Ishikawa (cell line): ENCODE results near the gene ADAR.

Experiments
- CEBPB ChIP-seq: IDR thresholded peaks from 2 replicates; pipeline ENCODE4 v1.6.1; 2012
- CREB1 ChIP-seq: IDR thresholded peaks from 2 replicates; pipeline ENCODE4 v1.6.1; 2012; ENCODE audit warnings: low read depth
- EGR1 ChIP-seq: IDR thresholded peaks from 2 replicates; pipeline ENCODE4 v1.6.1; 2012
- EP300 ChIP-seq: IDR thresholded peaks from 2 replicates; pipeline ENCODE4 v1.6.1; 2012; ENCODE audit warnings: borderline replicate concordance
- FOXM1 ChIP-seq: IDR thresholded peaks from 2 replicates; pipeline ENCODE4 v1.6.1; 2012; ENCODE audit warnings: low read depth, borderline replicate concordance
- NFIC ChIP-seq: IDR thresholded peaks from 2 replicates; pipeline ENCODE4 v1.6.1; 2012
- RAD21 ChIP-seq: IDR thresholded peaks from 2 replicates; pipeline ENCODE4 v1.6.1; 2012; ENCODE audit warnings: low read depth
- TAF1 ChIP-seq: IDR thresholded peaks from 2 replicates; pipeline ENCODE4 v1.6.1; 2012; ENCODE audit warnings: low read depth, mild to moderate bottlenecking
- TCF12 ChIP-seq: IDR thresholded peaks from 2 replicates; pipeline ENCODE4 v1.6.1; 2012; ENCODE audit warnings: low read depth
- TEAD4 ChIP-seq: IDR thresholded peaks from 2 replicates; pipeline ENCODE4 v1.6.1; 2012
- USF1 ChIP-seq: IDR thresholded peaks from 2 replicates; pipeline ENCODE4 v1.6.1; 2012
- YY1 ChIP-seq: IDR thresholded peaks from 2 replicates; pipeline ENCODE4 v1.6.1; 2012; ENCODE audit warnings: low read depth
- ZBTB7A ChIP-seq: IDR thresholded peaks from 2 replicates; pipeline ENCODE4 v1.6.1; 2012; ENCODE audit warnings: low read depth
- TF ChIP-seq, protein P1 (sequence below): IDR thresholded peaks from 2 replicates; pipeline ENCODE4 v1.6.1; 2012
- TF ChIP-seq, protein P2 (sequence below): IDR thresholded peaks from 2 replicates; pipeline ENCODE4 v1.6.1; 2012; ENCODE audit warnings: low read depth, mild to moderate bottlenecking

ADAR gene

GRCh38 chr1:154603317-154603716, 4.7 kb downstream of the ADAR start:
- no peak for TF ChIP-seq TAF1
- TF ChIP-seq EGR1: no peak
- TF ChIP-seq NFIC: no peak
- TF ChIP-seq, protein P1, sequence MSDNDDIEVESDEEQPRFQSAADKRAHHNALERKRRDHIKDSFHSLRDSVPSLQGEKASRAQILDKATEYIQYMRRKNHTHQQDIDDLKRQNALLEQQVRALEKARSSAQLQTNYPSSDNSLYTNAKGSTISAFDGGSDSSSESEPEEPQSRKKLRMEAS: no peak
- no peak for TF ChIP-seq EP300
- TF ChIP-seq FOXM1: no peak
- TF ChIP-seq, protein P2, sequence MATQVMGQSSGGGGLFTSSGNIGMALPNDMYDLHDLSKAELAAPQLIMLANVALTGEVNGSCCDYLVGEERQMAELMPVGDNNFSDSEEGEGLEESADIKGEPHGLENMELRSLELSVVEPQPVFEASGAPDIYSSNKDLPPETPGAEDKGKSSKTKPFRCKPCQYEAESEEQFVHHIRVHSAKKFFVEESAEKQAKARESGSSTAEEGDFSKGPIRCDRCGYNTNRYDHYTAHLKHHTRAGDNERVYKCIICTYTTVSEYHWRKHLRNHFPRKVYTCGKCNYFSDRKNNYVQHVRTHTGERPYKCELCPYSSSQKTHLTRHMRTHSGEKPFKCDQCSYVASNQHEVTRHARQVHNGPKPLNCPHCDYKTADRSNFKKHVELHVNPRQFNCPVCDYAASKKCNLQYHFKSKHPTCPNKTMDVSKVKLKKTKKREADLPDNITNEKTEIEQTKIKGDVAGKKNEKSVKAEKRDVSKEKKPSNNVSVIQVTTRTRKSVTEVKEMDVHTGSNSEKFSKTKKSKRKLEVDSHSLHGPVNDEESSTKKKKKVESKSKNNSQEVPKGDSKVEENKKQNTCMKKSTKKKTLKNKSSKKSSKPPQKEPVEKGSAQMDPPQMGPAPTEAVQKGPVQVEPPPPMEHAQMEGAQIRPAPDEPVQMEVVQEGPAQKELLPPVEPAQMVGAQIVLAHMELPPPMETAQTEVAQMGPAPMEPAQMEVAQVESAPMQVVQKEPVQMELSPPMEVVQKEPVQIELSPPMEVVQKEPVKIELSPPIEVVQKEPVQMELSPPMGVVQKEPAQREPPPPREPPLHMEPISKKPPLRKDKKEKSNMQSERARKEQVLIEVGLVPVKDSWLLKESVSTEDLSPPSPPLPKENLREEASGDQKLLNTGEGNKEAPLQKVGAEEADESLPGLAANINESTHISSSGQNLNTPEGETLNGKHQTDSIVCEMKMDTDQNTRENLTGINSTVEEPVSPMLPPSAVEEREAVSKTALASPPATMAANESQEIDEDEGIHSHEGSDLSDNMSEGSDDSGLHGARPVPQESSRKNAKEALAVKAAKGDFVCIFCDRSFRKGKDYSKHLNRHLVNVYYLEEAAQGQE: no peak
- TF ChIP-seq USF1: no peak
- TF ChIP-seq TCF12: no peak
- no peak for TF ChIP-seq CREB1

- no peak for TF ChIP-seq USF1
- no peak for TF ChIP-seq TCF12
- TF ChIP-seq CREB1: no peak
- no peak for TF ChIP-seq EP300
Observed at GRCh38 chr1:154599658-154600057, 8.3 kb downstream of the ADAR start.

DNA sequence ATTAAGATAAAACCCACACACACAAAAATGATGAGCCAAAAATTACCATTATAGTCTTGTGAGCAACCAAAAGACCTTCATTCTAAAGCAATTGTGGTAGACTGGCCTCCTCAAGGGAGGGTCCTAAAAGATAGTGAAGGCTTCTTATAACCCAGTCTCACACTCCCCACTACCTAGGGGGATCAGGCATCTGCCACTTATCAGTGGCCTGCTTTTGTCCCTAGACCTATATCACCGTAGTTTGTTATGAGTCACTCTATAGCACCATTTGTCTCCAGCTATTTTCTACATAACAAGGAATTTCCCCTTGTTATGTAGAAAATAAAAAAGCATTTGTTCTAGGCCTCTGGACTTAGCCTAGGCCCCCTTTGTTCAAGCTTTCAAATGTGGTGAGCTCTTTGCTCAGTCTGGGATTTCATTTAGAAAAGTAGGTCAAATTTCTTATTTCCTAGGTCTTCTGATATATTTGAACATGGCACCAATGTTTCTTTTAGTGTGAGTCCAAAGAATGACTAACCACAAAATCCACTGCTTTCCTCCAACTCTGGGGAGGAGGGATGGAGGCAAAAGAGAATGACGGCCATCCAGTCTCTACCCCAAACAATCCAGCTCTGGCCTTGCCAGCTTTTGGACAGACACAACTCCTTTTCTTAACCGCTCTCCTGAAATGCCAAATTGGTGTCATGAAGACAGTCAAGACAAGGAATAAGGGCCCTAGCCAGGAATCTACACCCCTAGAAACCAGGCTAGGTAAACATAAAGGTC, 8.9 kb downstream of the ADAR start:
- TF ChIP-seq YY1 (no peak), TEAD4 (no peak), NFIC (no peak), TCF12 (no peak), TAF1 (no peak), FOXM1 (no peak), EGR1 (no peak), CREB1 (no peak), USF1 (no peak), RAD21 (no peak), ZBTB7A (no peak), EP300 (no peak), CEBPB (no peak)
- TF ChIP-seq, protein P2: no peak
- TF ChIP-seq, protein P1: no peak

- no peak for TF ChIP-seq NFIC
- no peak for TF ChIP-seq EP300
- TF ChIP-seq TEAD4: no peak
- TF ChIP-seq YY1: no peak
- no peak for TF ChIP-seq TCF12
- TF ChIP-seq TAF1: no peak
- no peak for TF ChIP-seq CEBPB
- TF ChIP-seq ZBTB7A: no peak
- TF ChIP-seq EGR1: no peak
- no peak for TF ChIP-seq CREB1
- TF ChIP-seq USF1: no peak
- no peak for TF ChIP-seq FOXM1
Observed at GRCh38 chr1:154595621-154596020, 12.4 kb downstream of the ADAR start.

- TF ChIP-seq RAD21 (no peak), CREB1 (no peak), USF1 (no peak), EP300 (no peak), FOXM1 (no peak), EGR1 (no peak), TAF1 (no peak), CEBPB (no peak), TCF12 (no peak), YY1 (no peak), ZBTB7A (no peak), NFIC (no peak), TEAD4 (no peak)
- TF ChIP-seq, protein P1: no peak
- TF ChIP-seq, protein P2: no peak
Observed at GRCh38 chr1:154594811-154595210, 13.2 kb downstream of the ADAR start.
